HepG2 (cell line): Measurements from ENCODE around the gene ZER1. TPM values are rescaled to one million over a fixed set of nuclear protein-coding genes. Genes with fewer than 3 reads are reported as not detected.
A peak's percentile ranks its signal among the peaks of the same experiment; 100 is the strongest.

Source experiments
- DBP ChIP-seq: sonication (generic); formaldehyde crosslinking; IDR thresholded peaks from 2 replicates; pipeline ENCODE4 v1.4.0; 2020; ENCODE audit warnings: missing genetic modification reagents; ENCODE audit errors: not compliant biosample characterization
- LRRFIP1 ChIP-seq: sonication (generic); formaldehyde crosslinking; conservative IDR thresholded peaks from 2 replicates; pipeline ENCODE4 v1.4.0; 2020; ENCODE audit warnings: missing genetic modification reagents
- MED8 ChIP-seq: sonication (generic); formaldehyde crosslinking; IDR thresholded peaks from 2 replicates; pipeline ENCODE4 v1.8.1; 2023; ENCODE audit warnings: mild to moderate bottlenecking, missing genetic modification reagents; ENCODE audit not compliant: insufficient replicate concordance
- NRL ChIP-seq: sonication (generic); formaldehyde crosslinking; IDR thresholded peaks from 2 replicates; pipeline ENCODE4 v1.5.0; 2020; ENCODE audit warnings: missing genetic modification reagents, mild to moderate bottlenecking, moderate library complexity, borderline replicate concordance
- SALL1 ChIP-seq: sonication (generic); formaldehyde crosslinking; IDR thresholded peaks from 2 replicates; pipeline ENCODE4 v1.8.0; 2022; ENCODE audit warnings: mild to moderate bottlenecking, missing genetic modification reagents
- TAF1 ChIP-seq: sonication (generic); formaldehyde crosslinking; IDR thresholded peaks from 2 replicates; pipeline ENCODE4 v1.4.0; 2020; ENCODE audit warnings: missing genetic modification reagents
- TOPORS ChIP-seq: sonication (generic); formaldehyde crosslinking; IDR thresholded peaks from 2 replicates; pipeline ENCODE4 v1.8.0; 2023; ENCODE audit warnings: mild to moderate bottlenecking, missing genetic modification reagents
- ZMYM4 ChIP-seq: sonication (generic); formaldehyde crosslinking; IDR thresholded peaks from 2 replicates; pipeline ENCODE4 v1.8.1; 2023; ENCODE audit warnings: mild to moderate bottlenecking, missing genetic modification reagents
- ZNF263 ChIP-seq: sonication (generic); formaldehyde crosslinking; IDR thresholded peaks from 2 replicates; pipeline ENCODE4 v1.4.0; 2020; ENCODE audit warnings: missing genetic modification reagents
- ZNF576 ChIP-seq: sonication (generic); formaldehyde crosslinking; IDR thresholded peaks from 2 replicates; pipeline ENCODE4 v1.4.0; 2020; ENCODE audit warnings: mild to moderate bottlenecking, missing genetic modification reagents
- ZNF878 ChIP-seq: sonication (generic); formaldehyde crosslinking; IDR thresholded peaks from 2 replicates; pipeline ENCODE4 v1.8.1; 2023; ENCODE audit warnings: mild to moderate bottlenecking, missing genetic modification reagents, moderate library complexity
- ZNF883 ChIP-seq: sonication (generic); formaldehyde crosslinking; IDR thresholded peaks from 2 replicates; pipeline ENCODE4 v1.5.1; 2020; ENCODE audit warnings: mild to moderate bottlenecking, missing genetic modification reagents; ENCODE audit errors: not compliant biosample characterization
- ZUFSP ChIP-seq: sonication (generic); formaldehyde crosslinking; IDR thresholded peaks from 2 replicates; pipeline ENCODE4 v1.9.0; 2021; ENCODE audit warnings: missing genetic modification reagents, mild to moderate bottlenecking, borderline replicate concordance
- polyA plus RNA-seq, 8 experiments: library from polyadenylated mRNA; depleted of rRNA in 3 of 8; stranded (reverse) in 7 of 8; unstranded in 1 of 8; fragments of >200 nt; fragmentation: Illumina TruSeq in 4 of 8; extraction: Trizol in 4 of 8; gene quantifications; 2 replicates each; pipeline versions ENCODE4 v1.2.1 to v1.2.3, GENCODE V29; 2011 to 2016; ENCODE audit warnings: low read depth in 4 of 8, missing spikeins in 1 of 8, mixed read lengths in 1 of 8; ENCODE audit not compliant: insufficient read depth in 1 of 8
- total RNA-seq, 5 experiments: library from RNA; depleted of rRNA; stranded (reverse); fragments of >200 nt; fragmentation: Illumina TruSeq; extraction: Trizol; gene quantifications; 2 replicates each; pipeline ENCODE4 v1.2.3, GENCODE V29; 2016; ENCODE audit warnings: low read depth in 1 of 5
- TF ChIP-seq, protein P1 (sequence below): sonication (generic); formaldehyde crosslinking; IDR thresholded peaks from 2 replicates; pipeline ENCODE4 v1.5.1; 2020; ENCODE audit warnings: missing genetic modification reagents, mild to moderate bottlenecking, borderline replicate concordance
- TF ChIP-seq, protein P2 (sequence below): sonication (generic); formaldehyde crosslinking; conservative IDR thresholded peaks from 2 replicates; pipeline ENCODE4 v1.5.0; 2020; ENCODE audit warnings: missing genetic modification reagents
- TF ChIP-seq, protein P3 (sequence below): sonication (generic); formaldehyde crosslinking; IDR thresholded peaks from 2 replicates; pipeline ENCODE4 v1.5.0; 2020; ENCODE audit warnings: mild to moderate bottlenecking, missing genetic modification reagents, borderline replicate concordance

Gene ZER1
- total and polyA plus RNA-seq, 2 of the 13 experiments (the other 11 are each of a cell fraction or from before 2014, with no cell fraction given), result 7.7 to 40.0 TPM

DNA sequence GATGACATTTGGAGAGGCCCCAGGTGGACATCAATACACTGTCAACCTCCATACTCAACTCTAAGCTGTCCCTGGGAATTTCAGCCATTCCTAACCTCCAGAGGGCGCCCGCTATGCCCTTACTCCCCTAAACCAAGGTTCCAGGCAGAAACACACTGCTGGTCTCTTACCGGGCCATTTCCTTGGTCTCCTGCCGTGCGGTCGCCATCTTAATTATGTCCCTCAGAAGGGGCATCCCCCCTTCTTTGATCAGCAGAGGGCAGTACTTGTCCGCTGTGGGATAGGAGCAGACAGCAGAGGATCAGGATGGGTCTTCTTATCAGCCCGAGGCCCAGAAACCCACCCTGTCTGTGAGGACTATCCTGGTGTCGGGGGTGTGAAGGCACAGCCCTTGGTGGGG, 38.5 kb downstream of the ZER1 start (continued):
- TF ChIP-seq ZNF576 (CRISPR knock-in tag) (no peak), NRL (0 out of 2 replicates have a peak, but pooled peaks have one; percentile 40), ZNF878 (CRISPR knock-in tag) (no peak), MED8 (CRISPR knock-in tag) (no peak), SALL1 (peak; percentile 67), DBP (CRISPR knock-in tag) (no peak), LRRFIP1 (CRISPR knock-in tag) (no peak), ZUFSP (CRISPR knock-in tag) (no peak), ZMYM4 (peak; percentile 67), ZNF883 (CRISPR knock-in tag) (no peak), TAF1 (CRISPR knock-in tag) (no peak), TOPORS (no peak), ZNF263 (no peak)
- TF ChIP-seq, protein P1, sequence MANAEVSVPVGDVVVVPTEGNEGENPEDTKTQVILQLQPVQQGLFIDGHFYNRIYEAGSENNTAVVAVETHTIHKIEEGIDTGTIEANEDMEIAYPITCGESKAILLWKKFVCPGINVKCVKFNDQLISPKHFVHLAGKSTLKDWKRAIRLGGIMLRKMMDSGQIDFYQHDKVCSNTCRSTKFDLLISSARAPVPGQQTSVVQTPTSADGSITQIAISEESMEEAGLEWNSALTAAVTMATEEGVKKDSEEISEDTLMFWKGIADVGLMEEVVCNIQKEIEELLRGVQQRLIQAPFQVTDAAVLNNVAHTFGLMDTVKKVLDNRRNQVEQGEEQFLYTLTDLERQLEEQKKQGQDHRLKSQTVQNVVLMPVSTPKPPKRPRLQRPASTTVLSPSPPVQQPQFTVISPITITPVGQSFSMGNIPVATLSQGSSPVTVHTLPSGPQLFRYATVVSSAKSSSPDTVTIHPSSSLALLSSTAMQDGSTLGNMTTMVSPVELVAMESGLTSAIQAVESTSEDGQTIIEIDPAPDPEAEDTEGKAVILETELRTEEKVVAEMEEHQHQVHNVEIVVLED (CRISPR knock-in tag), result peak; percentile 23; the same call in 1 of the 2 replicates
- TF ChIP-seq, protein P2, sequence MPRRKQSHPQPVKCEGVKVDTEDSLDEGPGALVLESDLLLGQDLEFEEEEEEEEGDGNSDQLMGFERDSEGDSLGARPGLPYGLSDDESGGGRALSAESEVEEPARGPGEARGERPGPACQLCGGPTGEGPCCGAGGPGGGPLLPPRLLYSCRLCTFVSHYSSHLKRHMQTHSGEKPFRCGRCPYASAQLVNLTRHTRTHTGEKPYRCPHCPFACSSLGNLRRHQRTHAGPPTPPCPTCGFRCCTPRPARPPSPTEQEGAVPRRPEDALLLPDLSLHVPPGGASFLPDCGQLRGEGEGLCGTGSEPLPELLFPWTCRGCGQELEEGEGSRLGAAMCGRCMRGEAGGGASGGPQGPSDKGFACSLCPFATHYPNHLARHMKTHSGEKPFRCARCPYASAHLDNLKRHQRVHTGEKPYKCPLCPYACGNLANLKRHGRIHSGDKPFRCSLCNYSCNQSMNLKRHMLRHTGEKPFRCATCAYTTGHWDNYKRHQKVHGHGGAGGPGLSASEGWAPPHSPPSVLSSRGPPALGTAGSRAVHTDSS (CRISPR knock-in tag), result no peak
- TF ChIP-seq, protein P3, sequence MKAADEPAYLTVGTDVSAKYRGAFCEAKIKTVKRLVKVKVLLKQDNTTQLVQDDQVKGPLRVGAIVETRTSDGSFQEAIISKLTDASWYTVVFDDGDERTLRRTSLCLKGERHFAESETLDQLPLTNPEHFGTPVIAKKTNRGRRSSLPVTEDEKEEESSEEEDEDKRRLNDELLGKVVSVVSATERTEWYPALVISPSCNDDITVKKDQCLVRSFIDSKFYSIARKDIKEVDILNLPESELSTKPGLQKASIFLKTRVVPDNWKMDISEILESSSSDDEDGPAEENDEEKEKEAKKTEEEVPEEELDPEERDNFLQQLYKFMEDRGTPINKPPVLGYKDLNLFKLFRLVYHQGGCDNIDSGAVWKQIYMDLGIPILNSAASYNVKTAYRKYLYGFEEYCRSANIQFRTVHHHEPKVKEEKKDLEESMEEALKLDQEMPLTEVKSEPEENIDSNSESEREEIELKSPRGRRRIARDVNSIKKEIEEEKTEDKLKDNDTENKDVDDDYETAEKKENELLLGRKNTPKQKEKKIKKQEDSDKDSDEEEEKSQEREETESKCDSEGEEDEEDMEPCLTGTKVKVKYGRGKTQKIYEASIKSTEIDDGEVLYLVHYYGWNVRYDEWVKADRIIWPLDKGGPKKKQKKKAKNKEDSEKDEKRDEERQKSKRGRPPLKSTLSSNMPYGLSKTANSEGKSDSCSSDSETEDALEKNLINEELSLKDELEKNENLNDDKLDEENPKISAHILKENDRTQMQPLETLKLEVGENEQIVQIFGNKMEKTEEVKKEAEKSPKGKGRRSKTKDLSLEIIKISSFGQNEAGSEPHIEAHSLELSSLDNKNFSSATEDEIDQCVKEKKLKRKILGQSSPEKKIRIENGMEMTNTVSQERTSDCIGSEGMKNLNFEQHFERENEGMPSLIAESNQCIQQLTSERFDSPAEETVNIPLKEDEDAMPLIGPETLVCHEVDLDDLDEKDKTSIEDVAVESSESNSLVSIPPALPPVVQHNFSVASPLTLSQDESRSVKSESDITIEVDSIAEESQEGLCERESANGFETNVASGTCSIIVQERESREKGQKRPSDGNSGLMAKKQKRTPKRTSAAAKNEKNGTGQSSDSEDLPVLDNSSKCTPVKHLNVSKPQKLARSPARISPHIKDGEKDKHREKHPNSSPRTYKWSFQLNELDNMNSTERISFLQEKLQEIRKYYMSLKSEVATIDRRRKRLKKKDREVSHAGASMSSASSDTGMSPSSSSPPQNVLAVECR, result 0 out of 2 replicates have a peak, but pooled peaks have one; percentile 72
